Measurements from ENCODE around the gene AKR1C1.

Gene AKR1C1

DNA sequence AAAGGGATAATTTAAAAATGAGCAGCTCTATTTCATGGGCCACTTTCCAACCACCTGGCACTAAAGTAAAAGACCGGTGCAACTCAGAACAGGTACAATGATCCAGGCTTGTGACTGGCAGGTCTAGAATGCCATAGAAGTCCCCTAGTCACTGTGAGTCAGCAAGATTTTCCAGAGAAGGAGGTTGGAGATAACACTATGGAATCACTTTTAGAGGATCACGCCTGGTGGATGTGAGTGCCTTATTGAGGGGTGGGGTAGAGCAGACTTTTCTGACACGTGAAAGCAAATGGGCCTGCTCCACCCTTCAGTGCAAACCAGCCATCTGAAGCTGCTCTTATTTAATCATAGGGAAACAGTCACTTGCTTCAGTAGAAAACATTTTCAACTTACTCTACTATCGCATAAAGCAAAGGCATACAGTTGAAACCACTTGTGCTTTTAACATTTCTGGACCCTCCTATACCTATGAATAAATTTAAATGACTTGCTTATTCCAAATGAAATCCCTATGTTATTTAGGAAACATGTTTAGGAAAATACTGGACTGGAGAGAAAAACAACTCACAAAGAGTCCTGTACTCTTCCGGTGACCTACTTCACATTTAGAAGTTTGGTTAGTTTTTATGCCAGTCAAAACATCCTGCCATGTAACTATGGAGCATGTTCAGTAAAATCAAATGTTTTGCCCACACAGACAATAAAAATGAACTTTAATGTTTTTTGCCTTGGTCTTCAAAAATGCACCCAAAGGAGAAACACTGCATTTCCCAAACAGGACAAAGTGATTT, 21.5 kb upstream of the AKR1C1 start:
- TF ChIP-seq CREB1 (IDR thresholded peaks at IDR 0.05; ENCODE audit: low read depth) (no peak), FOXM1 (IDR thresholded peaks at IDR 0.05; ENCODE audit: borderline replicate concordance, low read depth) (no peak), RAD21 (IDR thresholded peaks at IDR 0.05; ENCODE audit: low read depth) (no peak), TAF1 (IDR thresholded peaks at IDR 0.05; ENCODE audit: low read depth) (no peak), TEAD4 (IDR thresholded peaks at IDR 0.05) (no peak), ZBTB7A (IDR thresholded peaks at IDR 0.05; ENCODE audit: low read depth) (no peak), YY1 (IDR thresholded peaks at IDR 0.05; ENCODE audit: low read depth) (no peak), EGR1 (IDR thresholded peaks at IDR 0.05) (no peak), EP300 (IDR thresholded peaks at IDR 0.05; ENCODE audit: borderline replicate concordance) (no peak), TCF12 (IDR thresholded peaks at IDR 0.05; ENCODE audit: low read depth) (no peak), CEBPB (IDR thresholded peaks at IDR 0.05) (no peak), NFIC (IDR thresholded peaks at IDR 0.05) (no peak)
- TF ChIP-seq, protein P1, sequence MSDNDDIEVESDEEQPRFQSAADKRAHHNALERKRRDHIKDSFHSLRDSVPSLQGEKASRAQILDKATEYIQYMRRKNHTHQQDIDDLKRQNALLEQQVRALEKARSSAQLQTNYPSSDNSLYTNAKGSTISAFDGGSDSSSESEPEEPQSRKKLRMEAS (IDR thresholded peaks at IDR 0.05), result no peak; the same call in 1 of the 2 replicates
- TF ChIP-seq, protein P2, sequence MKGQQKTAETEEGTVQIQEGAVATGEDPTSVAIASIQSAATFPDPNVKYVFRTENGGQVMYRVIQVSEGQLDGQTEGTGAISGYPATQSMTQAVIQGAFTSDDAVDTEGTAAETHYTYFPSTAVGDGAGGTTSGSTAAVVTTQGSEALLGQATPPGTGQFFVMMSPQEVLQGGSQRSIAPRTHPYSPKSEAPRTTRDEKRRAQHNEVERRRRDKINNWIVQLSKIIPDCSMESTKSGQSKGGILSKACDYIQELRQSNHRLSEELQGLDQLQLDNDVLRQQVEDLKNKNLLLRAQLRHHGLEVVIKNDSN (IDR thresholded peaks at IDR 0.05), result no peak
- TF ChIP-seq, protein P3, sequence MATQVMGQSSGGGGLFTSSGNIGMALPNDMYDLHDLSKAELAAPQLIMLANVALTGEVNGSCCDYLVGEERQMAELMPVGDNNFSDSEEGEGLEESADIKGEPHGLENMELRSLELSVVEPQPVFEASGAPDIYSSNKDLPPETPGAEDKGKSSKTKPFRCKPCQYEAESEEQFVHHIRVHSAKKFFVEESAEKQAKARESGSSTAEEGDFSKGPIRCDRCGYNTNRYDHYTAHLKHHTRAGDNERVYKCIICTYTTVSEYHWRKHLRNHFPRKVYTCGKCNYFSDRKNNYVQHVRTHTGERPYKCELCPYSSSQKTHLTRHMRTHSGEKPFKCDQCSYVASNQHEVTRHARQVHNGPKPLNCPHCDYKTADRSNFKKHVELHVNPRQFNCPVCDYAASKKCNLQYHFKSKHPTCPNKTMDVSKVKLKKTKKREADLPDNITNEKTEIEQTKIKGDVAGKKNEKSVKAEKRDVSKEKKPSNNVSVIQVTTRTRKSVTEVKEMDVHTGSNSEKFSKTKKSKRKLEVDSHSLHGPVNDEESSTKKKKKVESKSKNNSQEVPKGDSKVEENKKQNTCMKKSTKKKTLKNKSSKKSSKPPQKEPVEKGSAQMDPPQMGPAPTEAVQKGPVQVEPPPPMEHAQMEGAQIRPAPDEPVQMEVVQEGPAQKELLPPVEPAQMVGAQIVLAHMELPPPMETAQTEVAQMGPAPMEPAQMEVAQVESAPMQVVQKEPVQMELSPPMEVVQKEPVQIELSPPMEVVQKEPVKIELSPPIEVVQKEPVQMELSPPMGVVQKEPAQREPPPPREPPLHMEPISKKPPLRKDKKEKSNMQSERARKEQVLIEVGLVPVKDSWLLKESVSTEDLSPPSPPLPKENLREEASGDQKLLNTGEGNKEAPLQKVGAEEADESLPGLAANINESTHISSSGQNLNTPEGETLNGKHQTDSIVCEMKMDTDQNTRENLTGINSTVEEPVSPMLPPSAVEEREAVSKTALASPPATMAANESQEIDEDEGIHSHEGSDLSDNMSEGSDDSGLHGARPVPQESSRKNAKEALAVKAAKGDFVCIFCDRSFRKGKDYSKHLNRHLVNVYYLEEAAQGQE (IDR thresholded peaks at IDR 0.05; ENCODE audit: low read depth), result no peak

DNA sequence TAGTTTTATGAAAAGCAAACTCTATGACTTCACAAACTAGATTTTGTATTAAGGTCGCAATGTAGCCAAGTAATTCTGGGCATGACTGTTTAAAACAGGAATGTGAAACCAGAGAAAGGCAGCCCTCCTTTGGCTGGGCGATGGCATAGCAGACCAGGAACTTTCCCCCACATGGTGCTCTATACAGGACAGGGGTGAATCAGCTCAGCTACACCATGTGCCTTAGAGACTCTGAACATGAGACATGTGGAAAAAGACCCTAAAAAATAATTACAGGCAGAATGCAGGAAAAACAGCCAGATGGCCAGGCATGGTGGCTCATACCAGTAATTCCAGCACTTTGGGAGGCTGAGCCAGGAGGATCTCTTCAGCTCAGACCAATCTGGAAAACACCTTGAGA, 20.3 kb upstream of the AKR1C1 start:
- 0 out of 2 replicates have a peak, but pooled peaks have one; percentile 5 for TF ChIP-seq RAD21 (IDR thresholded peaks at IDR 0.05; ENCODE audit: low read depth)

DNA sequence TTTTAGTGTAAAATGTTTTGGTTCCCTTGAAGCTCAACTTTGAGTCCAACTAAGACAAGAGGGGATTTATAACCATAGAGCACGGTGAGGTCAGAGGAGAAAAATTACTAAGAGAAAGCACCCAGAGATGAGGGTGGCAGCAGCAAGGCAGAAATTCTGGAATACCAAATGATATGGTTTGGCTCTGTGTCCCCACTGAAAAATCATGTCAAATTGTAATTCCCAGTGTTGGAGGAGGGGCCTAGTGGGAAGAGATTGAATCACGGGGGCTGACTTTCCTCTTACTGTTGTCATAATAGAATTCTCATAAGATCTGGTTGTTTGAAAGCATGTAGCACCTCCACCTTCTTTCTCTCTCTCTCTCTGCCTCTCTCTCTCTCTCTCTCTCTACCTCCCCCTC, 19.4 kb upstream of the AKR1C1 start:
- TF ChIP-seq NFIC (IDR thresholded peaks at IDR 0.05) (no peak), EP300 (IDR thresholded peaks at IDR 0.05; ENCODE audit: borderline replicate concordance) (no peak), ZBTB7A (IDR thresholded peaks at IDR 0.05; ENCODE audit: low read depth) (no peak)
- TF ChIP-seq, protein P3 (IDR thresholded peaks at IDR 0.05; ENCODE audit: low read depth), result no peak

DNA sequence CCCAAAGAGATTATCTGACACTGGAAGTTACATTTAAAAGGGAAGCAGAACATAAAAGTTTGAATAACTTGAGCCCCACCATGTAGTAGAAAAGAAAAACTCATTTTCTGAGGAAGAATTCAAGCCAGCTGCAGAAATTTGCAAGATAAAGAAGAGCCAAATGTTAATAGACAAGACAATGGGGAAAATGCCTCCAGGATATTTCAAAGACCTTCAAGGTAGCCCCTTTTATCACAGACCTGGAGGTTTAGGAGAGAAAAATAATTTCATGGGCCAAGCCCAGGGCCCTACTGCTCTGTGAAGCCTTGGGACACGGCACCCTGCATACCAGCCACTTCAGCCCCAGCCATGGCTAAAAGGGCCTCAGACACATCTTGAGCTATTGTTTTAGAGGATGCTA, 18.4 kb upstream of the AKR1C1 start:
- TF ChIP-seq, protein P3 (IDR thresholded peaks at IDR 0.05; ENCODE audit: low read depth), result no peak
- TF ChIP-seq, protein P1 (IDR thresholded peaks at IDR 0.05), result no peak
- TF ChIP-seq RAD21 (IDR thresholded peaks at IDR 0.05; ENCODE audit: low read depth) (no peak), YY1 (IDR thresholded peaks at IDR 0.05; ENCODE audit: low read depth) (no peak)

DNA sequence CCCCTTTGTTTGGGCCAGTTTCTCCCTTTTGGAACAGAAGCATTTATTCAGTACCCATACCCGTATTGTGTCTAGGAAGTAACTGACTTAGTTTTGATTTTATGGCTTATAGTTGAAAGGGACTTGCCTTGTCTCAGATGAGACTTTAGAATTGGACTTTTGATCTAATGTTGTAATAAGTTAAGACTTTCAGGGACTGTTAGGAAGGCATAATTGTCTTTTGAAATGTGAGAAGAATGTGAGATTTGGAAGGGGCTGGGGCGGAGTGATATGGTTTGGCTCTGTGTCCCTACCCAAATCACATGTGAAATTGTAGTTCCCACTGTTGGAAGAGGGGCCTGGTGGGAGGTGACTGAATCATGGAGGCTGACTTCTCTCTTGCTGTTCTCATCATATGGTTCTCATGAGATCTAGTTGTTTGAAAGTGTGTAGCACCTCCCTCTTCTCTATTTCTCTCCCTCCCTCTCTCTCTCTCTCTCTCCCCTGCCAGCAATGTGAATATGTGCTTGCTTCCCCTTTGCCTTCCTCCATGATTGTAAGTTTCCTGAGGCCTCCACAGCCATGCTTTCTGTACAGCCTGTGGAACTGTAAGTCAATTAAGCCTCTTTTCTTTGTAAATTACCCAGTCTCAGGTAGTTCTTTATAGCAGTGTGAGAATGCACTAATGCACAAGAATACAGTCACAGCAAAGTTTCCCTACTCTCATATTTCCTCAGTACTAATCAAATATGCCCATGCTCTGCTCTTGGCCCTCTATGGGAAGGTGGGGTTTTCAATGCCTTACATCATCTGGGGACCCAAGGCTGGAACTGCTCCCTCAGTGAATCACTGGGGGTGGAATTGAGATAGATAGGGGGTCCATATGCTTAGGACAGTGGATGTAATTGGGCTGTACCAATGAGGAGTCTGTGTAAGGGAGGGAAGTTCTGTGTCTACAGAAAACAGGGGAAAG, 17.2 kb upstream of the AKR1C1 start:
- TF ChIP-seq YY1 (IDR thresholded peaks at IDR 0.05; ENCODE audit: low read depth), result no peak
- no peak for TF ChIP-seq TEAD4 (IDR thresholded peaks at IDR 0.05)
- TF ChIP-seq, protein P3 (IDR thresholded peaks at IDR 0.05; ENCODE audit: low read depth), result no peak
- TF ChIP-seq CREB1 (IDR thresholded peaks at IDR 0.05; ENCODE audit: low read depth), result no peak
- TF ChIP-seq FOXM1 (IDR thresholded peaks at IDR 0.05; ENCODE audit: borderline replicate concordance, low read depth), result no peak
- no peak for TF ChIP-seq EGR1 (IDR thresholded peaks at IDR 0.05)
- TF ChIP-seq TCF12 (IDR thresholded peaks at IDR 0.05; ENCODE audit: low read depth), result no peak
- no peak for TF ChIP-seq RAD21 (IDR thresholded peaks at IDR 0.05; ENCODE audit: low read depth)
- TF ChIP-seq, protein P2 (IDR thresholded peaks at IDR 0.05), result no peak
- no peak for TF ChIP-seq EP300 (IDR thresholded peaks at IDR 0.05; ENCODE audit: borderline replicate concordance)
- TF ChIP-seq, protein P1 (IDR thresholded peaks at IDR 0.05), result no peak
- TF ChIP-seq TAF1 (IDR thresholded peaks at IDR 0.05; ENCODE audit: low read depth), result no peak
- TF ChIP-seq NFIC (IDR thresholded peaks at IDR 0.05), result no peak
- no peak for TF ChIP-seq CEBPB (IDR thresholded peaks at IDR 0.05)
- no peak for TF ChIP-seq ZBTB7A (IDR thresholded peaks at IDR 0.05; ENCODE audit: low read depth)

Data from Ishikawa (cell line).